ENCODE data around the gene GTF2F2.

Gene GTF2F2

DNA sequence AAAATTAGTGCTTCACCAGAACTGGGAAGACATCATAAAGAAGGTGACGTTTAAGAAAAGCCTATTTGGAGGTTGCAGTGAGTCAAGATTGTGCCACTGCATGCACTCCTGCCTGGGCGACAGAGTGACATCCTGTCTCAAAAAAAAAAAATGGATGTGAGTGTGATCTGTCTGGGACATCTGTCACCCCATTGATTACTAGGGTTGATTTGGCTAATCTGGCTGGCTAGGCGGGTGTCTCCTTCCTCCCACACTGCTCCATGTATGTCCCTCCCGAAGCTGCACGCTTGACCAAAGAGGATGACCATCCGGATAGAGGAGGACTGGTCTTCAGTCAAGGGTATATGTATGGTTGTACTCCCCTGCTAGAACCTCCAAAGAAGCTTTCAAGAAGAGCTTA is 2.6 kb downstream of the GTF2F2 start:
- DNase-seq, result no peak

DNA sequence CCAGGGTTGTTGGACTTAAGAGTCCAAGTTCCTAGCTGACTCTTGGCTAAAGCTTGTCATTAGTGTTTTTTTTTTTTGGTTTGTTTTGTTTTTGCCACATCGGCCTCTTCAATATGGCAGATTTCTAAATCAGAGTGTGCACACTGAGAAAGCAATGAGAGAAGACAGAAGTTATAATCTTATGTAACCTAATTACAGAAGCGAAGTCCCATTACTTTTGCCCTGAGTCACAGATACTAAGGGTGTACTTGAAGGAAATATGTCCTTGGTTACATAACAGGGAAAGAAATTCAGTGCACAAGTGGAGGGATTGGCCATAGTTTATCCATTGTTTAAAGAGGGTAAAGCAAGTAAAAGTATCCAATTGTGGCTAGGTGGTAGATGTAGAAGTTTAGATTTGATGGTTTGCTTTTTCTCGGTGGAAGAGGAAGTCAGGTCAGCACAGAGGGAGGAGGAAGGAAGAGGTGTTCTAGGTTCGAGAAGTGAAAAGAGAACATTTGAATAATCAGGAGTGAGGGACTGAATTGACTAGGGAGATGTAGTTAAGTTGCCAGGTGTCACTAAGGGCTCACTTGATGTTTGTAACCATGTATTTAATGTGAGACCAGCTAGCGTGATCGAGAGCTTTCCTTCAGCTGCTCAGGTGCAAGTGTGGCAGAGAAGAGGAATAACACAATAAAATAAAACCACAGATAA is 12.2 kb downstream of the GTF2F2 start:
- no peak for DNase-seq

DNA sequence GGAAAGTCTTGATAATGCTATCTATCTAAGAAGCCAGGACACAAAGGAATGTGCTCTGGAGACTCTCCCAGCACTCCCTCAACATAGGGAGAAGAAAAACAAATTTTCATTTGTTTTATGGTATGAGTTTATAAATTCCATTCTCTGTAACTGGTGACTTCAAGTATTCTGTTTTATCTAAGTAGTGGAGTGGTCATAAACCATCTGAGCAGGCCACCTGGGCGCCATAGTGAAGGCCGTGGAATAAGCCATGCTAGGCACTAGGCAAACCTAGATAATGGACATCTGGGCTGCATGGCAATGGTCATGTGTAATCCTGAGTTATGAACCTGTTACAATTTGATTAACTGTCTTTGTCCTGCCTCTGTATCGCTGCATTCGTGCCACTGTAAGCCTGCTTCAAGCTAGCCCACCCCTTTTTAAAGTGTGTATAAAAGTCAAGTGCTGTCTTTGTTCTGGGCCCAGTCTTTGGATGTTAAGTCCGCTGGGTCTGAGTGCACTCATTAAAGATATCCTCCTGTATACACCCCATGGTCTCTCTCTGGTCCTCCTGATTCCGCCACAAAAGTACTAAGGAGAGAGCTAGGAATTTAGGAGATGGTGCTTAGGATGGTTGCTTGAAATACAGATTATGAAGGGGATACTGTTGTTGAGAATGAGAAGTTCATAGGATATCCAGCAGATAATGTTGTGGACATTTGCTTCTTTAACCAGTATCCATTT is 13.2 kb downstream of the GTF2F2 start:
- no peak for DNase-seq

DNA sequence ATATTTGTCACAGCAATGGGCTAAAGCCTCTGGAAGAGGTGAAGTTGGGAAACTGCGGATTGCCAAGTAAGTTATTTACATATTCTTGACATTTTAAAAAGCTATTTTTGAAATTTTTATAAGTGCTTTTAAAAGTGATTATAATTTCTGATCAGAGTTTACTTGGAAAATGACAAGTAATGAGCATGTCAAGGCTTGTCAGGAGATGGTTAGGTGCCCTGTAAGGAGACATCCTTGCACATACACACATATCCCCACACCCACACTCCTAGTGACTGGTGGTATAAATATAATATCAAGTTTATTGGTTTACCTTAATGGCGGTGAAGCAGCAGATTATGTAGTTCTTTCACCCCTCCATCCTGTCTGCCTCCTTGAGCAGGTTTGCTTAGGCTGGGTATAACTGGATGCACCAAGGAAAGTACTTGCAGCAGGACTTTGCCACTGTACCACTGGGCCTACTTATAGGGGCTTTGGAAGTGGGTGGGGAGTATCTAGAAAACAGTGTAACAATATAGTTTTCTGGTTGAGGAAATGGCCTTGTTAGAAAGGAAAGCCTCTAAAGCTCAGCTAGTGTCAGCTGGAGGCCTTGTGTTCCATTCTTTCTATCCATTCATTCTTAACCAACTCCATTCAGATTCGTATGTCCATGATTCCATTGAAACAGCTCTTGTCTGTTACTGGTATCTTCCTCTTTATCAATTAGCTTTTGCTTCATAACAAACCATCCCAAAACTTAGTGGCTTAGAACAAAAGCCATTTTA is 16.6 kb downstream of the GTF2F2 start:
- DNase-seq, result no peak

DNA sequence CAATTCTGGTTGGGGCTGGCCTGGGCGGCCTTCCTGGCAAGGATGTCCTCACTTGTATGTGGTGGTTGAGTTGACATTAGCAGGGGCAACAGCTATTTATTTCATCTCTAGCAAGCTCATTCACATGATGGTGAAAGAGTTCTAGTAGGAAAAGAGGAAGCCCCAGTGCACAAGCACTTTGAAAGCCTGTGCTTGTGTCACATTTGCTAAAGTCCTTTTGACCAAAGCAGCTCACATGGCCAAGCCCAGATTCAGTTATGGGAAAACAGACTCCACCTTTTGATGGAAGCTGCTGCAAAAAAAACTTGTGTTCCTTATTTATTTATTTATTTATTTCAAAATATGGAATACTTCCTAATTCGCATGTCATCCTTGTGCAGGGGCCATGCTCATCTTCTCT is 17.2 kb downstream of the GTF2F2 start:
- no peak for DNase-seq

DNA sequence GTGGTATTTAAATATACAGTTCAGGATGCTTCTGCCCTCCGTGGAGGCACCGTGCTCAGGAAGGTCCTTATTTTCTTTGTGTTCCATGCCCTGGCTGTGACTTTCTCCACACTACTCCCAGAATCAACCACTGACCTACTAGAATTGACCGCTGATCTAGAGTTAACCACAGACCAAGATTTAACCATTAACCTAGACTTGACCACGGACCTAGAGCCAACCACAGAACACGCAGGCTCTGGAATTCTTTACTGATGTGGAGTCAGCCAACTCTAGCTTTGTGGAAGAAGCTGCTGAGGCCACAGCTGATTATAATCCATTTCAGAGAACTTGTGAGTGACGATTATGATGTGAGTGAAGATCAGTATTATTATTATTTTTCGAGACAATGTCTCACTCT is 18.0 kb downstream of the GTF2F2 start:
- DNase-seq, result no peak

DNA sequence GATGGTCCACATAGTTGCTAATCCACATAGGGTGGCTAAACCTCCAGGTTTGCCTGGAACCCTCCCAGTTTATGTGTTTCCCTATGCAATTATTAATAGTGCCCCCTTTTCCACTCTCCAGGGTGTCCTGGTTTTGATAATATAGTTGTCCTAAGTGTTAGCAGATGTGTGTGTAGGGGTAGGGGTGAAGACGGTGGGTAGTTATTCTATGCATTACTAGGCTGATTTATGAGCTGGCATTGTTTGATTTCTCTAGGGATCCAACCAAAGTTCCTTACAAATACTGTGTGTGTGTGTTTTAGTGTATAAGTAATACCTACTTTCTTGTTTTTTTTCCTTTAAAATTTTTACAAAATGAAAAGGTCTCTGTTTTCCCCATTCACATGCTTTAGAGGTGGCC is 21.1 kb downstream of the GTF2F2 start:
- DNase-seq, result no peak

DNA sequence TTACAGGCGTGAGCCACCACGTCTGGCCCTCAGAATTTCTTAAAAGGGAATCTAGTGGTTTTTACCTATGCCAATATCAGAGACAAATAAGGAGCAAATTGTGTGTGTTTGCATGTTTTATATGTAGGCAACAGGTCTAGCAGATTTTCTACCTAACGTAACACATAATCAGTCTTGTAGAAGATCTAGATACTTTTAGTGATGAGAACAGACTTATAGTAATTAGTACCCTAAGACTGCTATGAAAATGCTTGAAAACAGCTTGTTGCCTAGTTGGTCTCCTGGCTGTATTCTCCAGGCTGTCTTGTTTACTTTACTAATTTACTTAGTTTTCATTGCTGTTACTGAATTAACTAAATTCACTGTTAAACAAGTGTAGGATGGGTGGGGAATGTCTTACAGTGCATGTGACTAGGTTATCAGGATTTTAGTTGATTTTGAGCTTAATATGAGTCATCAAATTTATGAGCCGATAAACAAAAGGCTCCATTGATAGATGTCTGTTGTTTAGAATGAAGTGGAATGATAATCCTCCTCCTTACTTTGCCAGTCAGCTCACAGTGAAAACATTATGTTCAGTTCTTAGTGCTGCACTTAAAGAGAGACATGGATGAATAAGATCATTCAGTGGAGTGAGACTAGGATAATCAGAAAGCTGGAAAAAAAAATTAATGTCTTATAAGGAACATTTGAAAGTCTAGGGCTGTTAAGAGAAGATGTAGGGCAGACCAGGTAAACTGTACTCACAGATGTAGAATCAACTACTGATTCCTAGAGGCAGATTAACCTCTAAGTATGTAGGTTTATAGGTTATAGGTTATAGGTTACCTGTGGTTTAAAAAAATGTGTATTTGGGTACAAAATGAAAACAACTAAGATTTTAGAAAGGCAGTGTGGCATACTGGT is 22.4 kb downstream of the GTF2F2 start:
- DNase-seq, result no peak

DNA sequence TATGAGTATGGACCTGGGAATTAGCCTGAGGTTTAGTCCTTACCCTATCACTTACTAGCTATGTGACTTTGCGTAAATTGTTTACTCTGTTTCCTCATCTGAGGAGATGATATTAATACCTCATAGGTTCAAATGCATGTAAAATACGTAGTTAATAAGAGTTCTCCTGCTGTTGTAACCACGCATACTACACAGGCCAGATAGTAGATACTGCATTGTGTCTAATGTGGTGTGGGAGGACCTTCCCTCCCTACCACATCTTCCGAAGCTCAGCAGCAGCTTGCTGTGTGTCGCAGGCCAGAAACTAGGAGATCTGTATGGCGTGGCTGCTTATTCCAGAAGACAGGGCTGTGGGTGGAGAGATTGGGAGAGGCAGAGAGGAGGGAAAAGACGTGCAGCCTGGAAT is 23.0 kb downstream of the GTF2F2 start:
- no peak for DNase-seq

DNA sequence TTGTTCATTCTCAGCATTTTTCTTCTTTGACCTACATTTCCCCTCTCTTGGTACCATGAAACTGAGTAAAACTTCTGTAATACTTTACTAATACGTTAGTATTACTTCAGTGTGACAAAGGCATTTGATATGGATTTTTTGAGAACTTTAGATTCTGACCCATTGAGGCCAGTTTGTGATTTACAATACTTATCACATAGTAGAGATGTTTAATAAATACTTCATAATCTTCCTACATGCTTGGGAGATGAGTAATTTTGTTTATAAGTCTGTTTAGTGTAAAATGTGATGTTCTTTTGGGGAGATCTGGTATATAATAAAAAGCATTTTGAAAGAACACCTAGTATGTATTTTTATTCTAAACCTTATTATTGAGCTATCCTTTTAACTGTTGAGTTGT is 29.7 kb downstream of the GTF2F2 start:
- no peak for DNase-seq

DNA sequence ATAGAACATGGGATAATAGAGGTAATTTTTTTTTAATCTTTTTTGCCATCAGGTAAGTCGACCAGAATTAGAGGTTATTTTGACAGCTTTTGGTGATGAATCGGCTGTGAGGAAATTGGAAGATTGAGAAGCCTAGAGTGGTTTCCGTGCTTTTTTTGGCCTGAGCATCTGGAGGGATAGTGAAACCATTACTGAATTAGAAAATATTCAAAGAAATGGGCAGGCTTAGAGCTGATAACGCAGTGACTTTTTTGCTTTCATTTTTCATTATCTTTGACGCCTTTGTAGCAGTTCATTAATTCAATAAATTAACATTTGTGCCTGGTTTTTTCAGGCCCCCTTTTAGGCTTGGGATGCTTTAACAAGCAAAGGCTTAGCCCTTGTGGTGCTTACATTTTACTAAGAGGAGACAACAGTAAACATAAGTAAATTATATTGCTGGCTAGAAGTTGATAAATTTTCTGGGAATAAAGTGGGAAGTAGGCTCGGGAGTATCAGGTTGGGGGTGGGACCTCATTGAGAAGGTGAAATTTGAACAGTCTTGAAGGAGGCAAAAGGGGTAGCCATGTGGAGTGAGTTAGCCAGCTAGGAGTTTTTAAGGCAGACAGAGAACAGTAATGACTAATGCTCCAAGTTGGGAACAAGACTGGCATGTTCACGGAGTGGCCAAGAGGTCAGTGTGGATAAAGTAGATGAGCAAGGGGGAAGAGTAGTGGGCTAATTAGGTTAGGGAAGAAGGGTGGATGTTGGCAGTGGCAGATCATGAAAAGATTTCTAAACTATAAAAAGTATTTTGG is 36.5 kb downstream of the GTF2F2 start:
- DNase-seq, result no peak

DNA sequence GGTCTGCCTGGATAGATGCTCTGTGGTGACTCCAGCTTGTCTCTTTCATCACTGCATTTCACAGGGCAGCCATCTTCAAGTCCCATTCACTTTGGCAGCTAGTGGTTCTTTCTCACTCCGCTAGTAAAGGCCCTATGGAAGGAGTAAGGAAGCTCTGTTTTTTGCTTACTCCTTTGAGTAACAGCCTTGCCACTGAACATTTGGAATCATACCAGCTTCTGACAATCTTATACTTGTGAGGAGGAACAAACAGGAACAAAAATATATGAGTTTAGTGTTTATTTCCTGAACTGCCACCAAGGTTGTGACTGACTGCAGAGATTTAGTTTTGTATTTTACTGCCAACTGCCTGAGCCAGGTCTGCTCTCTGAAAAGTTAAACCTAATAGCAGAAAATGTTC is 41.9 kb downstream of the GTF2F2 start:
- no peak for DNase-seq

DNA sequence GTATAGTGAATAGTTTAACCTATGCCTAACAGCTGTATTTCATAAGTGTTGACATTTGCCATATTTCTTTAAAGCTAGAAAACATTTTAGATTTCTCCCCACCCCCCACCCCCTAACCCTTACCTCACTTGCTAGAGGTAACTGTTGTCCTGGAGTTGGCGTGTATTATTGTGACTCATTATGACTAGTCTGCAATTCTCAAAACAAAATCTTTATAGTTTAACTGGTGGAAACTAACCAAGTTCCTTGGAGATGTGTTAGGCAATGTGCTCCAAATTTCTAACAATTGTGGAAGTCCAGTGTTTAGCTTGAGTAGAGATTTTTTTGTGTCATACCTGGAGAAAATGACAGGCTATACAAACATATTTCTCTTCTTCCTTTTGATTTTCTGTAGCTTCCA is 42.5 kb downstream of the GTF2F2 start:
- no peak for DNase-seq

DNA sequence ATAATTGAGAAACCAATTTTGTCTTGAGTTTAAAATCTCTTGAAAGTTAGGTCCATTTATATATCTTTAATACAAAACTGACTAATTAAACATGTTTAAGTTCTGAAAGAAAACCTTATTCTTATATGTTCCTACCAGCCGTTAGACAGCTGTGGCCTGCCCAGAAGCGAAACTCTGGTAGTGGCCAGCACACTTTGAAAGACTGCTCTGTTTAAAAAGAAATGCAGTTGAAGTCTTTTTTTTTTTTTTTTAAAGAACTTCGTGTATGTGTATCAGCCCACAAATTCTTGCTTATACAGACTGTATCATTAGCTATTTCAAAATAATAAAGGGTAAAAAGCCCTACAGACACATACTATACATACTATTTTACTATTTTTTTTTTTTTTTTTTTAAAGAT is 46.5 kb downstream of the GTF2F2 start:
- DNase-seq, result no peak

DNA sequence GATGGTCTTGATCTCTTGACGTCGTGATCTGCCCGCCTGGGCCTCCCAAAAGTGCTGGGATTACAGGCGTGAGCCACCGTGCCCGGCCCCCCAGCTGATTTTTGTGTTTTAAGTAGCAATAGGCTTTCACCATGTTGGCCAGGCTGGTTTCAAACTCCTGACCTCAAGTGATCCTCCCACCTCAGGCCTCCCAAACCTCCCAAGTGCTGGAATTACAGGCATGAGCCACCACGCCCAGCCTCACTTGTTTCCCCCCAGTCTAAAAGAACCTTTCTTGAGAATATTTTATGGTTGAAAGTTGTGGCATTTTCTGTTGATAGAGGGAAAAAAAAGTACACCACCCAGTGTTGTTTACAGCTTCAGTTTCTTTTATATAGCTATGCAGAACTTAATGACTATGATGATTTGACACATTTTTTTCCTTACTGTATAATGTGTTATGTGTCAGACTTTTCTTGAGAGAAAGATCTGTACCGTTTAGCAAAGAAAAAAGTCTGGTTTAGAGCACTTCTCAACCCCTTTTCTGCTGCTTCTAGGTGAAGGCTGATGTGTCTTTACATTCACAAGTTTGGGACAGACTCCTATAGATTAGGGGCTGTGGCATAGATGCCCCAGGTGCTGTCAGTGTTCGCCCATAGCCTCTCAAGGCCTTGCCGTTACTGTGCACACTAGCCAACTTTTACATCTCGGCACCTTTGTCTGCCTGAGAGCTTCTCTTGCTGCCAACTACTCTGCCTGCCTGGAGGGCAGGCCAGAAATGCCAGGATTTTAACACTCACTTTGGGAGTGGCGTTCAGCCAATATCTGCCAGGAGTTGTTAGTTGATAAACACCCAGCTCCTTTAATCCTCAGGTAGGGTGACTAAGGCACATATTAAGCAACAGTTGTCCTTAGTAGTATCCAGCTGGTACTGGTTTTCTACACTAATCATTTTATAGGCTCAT is 47.6 kb downstream of the GTF2F2 start:
- DNase-seq, result no peak

DNA sequence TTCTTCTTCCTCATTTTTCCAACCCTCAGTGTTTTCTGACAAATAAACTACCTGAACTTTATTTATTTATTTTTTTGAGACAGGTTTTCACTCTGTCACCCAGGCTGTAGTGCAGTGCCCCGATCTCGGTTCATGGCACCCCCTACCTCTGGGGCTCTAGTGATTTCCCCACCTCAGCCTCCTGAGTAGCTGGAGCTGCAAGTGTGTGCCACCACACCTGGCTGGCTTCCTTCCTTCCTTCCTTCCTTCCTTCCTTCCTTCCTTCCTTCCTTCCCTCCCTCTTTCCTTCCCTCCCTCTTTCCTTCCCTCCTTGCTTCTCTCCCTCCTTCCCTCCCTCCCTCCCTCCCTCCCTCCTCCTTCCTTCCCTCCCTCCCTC is 48.2 kb downstream of the GTF2F2 start:
- no peak for DNase-seq

DNA sequence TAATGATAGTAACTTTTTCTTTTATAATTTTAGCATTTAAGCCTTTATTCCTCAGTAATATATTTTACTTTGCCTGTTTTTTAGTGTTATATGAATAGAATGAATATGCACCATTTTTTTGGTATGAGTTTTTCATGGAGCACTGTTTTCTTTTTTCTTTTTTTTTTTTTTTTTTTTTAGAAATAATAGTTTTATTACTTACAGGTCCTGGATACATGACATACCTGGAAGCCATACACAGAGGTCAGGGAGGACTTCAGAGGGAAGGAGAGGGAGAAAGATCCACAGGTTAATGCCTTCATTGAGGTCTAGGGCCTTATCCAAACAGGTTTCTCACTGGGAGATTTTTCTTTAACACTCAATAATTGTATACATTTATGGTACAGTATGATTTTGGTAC is 54.2 kb downstream of the GTF2F2 start:
- DNase-seq, result no peak

DNA sequence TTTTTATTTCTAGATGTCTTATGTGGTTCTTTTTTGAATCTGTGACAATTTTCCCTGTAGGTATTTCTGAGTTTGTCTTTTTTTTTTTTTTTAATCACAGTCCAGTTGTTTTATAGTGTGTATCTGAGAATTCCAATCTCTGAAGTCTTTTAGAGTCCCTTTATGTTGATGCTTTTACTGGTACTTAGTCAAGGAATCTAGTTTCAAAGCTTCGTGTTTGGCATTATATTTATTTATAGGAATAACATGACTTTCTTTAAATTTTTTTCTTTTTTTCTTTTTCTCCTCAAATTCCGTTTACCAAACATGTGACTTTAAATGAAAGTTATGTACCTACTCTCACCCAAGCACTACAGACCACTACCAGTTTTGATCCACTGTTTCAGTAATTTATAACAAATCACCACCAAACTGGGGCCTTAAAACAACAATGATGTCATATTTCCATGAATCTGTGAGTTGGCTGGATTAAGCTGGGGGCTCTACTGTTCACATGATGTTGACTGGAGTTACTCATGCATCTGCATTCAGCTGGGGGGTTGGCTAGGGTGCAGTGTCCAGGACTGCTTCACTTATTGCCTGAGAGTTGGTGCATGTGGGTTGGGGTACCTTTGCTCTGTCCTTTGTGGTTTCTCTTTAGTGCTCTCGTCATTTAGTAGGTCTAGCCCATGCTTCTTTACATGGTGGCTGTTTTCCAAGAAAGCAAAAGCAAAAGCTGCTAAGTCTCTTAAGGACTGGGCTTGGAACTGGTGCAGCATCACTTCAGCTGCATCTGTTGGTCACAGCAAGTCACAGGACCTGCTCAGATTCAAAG is 58.2 kb downstream of the GTF2F2 start:
- DNase-seq, result no peak

DNA sequence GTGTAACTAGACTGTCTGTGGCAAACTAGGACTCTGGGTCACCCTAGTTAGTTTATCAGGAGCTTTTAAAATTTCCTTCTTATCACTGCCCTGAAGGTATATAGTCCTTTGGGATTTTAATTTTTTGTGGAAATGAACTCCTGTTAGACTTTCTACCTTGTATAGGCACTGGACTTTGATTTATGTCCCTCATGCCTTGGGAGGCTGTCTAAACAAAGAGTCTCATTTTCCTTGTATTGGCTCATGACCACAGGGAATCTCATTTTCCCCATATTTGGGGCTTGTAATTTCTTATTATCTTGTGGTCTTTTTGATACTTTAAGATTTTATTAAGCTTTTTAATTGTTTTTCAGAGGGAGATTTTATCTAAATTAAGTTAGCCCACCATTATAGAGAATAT is 59.1 kb downstream of the GTF2F2 start:
- DNase-seq, result no peak

DNA sequence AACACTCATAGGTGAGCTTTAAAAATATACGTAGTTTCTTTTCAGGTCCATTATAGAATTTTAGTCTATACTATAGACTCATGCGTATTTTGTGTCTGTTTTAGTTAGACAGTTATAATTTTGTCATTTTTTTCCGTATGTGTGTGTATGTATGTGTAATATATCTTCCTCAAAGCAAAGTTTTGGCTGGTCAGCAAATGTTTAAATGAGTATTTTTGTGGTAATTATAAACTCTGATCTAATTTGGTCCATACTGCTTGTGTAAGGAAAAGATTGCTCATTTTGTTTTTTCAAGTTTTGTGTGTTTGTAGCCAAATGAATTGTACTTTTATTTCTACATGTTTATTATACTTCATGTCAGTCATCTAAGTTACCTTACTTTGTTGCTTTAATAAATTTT is 60.0 kb downstream of the GTF2F2 start:
- no peak for DNase-seq

All from stimulated activated CD4-positive, alpha-beta T cell treated with anti-CD3 and anti-CD28 coated beads, Interleukin-4, amount 100 ng/mL, for 24 hours (primary cell).